GM18520 (cell line): ENCODE measurements around the gene ADGRD1.

ENCODE experiments used
- ATAC-seq: cut with Tn5 transposase; IDR thresholded peaks from one replicate; pipeline ENCODE4 v1.9.1; 2021; ENCODE audit not compliant: unreplicated experiment

Gene ADGRD1

DNA sequence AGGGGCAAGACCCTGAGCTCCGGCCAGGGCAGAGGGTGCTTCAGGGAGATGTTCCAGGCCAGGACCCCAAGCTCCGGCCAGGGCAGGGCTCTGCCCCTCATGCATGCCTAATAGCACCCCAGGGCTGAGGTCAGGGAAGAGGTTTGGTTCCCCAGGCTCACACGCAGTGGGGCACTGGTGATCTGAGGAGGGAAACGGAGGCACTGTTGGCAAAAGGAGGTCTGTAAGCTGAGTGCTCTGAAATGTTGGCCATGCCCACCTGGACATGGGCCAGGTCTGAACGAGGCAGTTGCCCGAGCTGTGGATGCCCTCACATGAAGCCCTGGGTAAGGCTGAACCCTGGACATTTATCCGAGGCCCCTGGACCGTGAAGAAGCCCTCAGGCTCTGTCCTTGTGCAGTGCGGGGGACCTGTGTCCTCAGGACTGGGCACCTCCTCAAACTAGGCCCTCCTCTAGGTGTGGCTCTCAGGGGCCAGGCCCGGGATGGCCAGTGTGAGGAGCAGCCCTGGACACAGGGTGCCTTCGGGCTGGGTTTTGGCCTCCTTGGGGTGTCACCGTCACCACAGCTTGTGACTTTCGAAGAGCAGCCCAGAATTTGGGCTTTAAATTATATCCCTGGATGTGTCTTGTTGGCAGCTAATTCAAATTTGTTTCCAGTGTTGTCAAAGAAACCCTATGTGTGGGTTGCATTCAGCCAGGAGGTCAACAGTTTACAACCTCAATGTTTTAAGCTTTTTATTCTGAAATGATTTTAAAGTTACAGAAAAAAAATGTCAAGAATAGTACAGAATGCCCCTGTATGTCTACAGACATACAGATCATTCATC is 66.8 kb downstream of the ADGRD1 start:
- ATAC-seq: no peak

DNA sequence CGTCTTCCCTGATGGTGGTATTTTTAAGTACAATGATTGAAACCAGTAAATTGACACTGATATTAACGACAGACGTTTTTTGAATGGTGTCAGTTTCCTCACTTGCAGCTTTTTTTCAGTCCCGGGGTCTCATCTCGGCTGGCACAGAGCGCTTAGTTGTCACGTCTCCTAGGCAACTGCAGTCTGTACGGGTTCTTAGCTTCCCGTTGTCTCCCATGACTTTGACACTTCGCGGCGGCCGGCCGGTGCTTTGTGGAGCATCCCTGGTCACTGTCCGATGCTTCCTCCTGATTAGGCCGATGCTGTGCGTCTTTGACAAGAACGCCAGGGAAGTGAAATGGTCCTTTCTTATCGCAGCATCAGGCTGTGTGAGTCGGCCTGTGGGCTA is 67.4 kb downstream of the ADGRD1 start:
- no peak for ATAC-seq

DNA sequence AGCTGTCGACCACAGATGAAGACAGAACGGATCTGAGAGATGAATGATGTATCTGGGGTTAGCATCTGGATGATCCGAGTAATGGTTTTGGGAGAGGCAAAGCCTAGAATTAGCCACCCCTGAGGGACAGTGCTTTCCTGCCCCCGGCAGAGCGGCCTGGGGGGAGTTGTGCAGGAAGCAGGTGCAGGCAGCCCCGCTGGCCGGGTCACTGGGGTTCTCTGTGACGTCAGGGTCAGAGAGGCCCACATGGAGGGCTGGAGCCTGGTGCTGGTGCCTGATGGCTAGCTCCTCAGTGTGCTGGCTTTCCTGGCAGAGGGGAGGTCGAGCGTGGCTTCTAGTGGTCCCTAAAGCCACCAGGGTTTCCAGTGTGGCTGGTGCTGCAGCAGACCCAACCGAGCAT is 70.3 kb downstream of the ADGRD1 start:
- ATAC-seq: no peak

DNA sequence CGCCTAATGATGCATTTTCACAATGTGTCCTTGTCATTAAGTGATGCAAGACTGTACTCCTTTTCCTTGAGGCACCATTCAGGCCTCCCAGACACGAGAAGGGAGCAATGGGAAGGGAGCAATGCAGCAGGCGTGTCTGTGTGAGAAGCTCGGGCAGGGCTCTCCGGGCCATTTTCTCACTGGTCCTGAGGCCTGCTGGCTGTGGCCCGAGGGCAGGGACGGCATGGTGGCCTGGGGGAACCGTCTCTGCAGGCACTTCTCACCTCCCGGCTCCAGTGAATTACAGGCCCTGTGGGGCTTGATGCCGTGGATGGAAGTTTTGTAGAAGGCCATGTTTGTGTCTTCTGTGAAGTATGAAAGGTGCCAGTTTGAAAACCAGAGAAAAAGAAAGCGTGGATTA is 71.0 kb downstream of the ADGRD1 start:
- ATAC-seq: no peak

DNA sequence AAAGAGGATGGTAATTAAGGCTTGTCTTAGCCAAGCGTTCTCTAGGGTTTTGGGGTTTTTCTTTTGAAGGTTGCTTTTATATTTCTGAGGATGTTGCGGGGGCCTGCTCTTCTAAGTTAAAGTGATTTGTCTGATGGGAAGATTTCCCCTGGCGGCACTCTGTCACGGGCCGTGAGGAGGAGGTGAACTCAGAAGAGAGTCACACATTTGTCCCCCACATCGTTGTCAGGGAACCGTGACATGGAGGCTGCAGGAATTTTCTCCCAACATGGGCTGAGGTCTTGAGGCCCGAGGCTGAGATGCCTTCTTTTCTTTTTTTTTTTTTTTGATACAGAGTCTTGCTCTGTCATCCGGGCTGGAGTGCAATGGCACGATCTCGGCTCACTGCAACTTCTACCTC is 71.5 kb downstream of the ADGRD1 start:
- no peak for ATAC-seq

DNA sequence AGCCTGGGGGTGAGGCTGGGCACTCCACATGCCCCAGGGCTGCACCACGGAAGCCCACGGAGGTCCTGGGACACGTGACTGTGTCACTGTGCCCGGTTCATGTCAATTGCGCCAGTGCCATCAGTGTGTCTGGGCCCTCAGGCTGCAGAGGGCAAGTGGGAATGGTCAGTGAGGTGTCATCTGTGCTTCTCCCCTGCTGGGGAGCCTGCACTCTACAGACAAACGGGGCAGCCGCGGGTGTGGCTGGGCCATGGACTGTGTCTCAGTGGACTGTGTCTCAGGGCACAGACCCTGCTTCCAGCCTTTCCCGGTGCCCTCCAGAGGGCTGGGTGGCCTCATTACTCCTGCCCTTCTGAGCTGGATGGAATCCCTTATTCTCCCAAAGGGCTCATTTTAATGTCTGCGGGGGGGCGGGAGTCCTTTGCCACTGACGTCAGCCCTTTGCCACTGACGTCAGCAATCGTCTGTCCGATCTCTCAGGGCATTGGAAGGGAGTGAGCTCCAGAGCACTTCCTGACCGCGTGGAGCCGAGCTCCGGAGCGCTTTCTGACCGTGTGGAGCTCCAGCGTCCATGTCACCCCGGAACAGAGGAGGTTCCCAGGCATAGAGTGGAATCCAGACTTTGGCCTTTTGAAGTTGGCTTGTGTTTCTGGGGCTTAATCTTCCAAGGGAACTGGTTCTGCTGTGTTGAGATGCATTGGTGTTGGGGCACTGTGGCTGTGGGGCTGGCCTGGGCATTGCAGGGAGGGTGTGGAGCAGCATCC is 72.4 kb downstream of the ADGRD1 start:
- no peak for ATAC-seq

DNA sequence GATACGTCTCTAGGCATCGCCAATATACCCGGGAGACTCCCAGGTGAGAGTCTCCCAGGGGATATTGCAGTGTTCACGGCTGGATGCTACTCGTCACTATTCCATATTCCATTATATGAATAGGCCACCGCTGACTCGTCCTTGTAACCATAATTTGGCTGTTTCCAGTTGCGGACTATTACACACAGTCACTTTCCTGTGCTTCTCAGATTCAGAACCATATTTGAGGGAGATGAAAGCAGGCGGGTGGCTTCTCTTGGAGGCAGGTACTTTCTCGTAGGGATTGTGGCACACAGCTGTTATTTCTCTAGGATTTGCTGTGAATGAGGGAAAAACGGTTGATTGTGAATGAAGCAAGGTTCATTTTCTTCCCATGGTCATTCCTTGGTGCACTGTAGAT is 73.0 kb downstream of the ADGRD1 start:
- ATAC-seq: no peak

DNA sequence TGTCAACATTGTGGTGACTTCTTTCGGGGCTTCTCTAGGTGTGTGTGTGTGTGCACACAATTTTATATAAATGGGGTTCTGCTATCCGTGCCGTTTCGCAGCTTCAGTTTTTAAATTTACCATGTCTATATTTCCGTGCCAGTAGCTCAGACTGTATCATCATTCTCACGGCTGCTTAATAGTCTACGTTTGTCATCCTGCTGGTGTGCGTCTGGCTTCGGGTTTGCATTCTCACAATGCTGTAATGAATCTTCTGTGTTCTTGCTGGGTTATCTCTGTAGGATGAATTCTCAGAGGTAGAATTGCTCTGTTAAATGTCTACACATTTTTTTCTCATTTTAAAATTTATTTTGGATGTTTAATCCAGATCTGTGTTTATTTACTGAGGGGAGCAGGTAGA is 73.6 kb downstream of the ADGRD1 start:
- ATAC-seq: no peak

DNA sequence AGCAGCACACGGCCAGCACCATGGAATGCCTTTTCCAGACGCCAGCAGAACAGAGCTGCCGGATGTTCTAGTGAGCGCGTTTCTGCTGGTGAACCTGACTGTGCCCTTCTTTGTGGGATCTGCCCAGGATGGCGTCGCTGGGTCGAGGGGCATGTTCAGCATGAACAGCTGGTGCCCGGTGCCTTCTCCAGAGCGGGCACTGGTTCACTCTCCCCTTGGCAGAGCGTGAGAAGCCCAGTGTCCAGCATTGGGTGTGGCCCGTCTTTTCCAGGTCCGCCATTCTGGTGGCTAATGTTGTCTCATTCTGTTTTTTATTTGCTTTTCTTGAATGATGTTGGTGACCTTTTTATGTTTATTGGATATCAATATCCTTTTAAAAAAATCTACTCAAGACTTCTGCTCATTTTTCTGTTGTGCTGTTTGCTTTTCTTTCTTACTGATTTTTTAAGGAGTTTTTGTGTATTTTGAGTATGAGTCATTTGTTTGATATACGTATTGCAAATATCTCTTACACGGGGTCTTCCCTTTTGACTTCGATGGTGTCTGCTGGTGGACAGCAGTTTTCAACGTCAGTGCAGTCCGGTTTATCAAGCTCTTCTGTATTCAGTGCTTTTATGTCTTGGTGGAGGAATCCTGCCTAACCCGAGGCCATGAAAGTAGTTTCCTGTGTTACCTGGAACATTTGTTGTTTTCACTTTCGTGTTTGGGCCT is 74.3 kb downstream of the ADGRD1 start:
- no peak for ATAC-seq

DNA sequence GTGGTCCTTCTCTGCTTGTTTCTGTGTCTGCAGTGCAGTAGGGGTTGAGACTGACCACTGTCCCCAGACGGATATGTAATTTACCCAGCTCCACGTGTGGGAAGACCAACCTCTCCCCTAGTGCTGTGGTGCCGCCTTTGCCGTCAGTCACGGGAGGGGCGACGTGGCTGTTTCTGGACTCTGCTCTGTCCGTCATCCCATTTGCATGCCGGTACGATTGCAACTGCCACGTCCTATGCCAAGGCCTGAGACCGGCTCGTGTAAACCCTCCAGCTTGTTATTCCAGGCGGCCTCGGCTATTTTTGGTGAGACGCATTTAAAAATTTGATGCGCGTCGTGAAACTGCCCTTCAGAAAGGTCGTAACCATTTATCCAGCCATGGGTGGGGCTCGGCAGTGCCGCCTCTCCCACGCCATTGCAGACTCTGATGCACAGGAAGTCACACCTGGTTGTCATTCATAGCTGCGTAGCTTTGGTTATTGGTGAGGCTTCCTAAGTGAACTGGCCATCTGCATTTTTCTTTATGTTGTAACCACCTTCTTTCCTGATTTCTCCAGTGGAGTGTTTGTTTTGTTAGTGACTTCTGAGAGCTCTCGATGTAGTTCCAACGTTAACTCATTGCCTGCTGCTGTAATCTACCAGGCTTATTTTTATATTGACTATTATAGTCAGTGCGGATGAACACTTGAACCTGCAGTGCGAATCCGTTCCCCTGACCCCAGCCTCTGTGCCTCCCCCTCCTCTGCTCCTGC is 75.1 kb downstream of the ADGRD1 start:
- ATAC-seq: no peak

DNA sequence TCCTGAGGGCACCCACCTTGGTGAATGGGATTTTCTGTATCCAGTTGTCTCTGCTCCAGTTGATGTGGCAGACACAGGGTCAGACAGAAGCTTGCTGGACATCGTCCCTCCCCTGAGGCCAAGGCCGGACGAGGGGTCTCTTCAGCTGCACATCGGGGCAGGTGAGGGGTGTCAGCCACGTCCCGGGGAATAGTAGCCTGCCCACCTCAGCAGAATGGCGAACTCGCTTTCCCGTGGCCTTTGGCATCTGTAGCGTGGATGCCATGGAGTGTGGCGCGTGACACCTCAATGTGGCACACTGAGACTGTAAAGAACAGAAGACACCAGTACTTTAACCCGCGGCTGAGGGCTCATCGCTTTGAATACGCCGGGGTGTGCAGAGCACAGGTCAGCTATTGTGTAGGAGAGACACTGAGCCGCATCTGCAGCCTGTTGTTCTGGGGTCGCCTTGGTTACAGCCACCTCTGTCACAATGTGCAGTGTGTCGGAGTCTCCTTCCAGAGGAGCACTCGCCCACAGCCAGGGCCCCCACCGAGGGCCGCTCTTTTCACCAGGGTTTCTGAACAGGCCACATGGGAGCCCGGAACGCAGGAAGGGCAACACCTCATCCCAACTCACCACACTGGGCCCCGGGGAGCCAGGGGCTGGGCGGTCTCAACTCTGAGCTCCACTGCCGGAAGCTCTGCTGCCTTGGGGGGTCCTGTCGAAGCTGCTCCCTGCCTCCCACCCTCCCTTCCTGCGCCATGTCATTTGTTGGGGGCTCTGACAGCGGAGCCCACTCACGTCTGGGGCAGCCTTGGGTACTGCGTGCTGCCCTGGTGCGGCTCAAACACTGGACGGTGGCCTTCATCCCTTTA is 77.0 kb downstream of the ADGRD1 start:
- ATAC-seq: no peak

DNA sequence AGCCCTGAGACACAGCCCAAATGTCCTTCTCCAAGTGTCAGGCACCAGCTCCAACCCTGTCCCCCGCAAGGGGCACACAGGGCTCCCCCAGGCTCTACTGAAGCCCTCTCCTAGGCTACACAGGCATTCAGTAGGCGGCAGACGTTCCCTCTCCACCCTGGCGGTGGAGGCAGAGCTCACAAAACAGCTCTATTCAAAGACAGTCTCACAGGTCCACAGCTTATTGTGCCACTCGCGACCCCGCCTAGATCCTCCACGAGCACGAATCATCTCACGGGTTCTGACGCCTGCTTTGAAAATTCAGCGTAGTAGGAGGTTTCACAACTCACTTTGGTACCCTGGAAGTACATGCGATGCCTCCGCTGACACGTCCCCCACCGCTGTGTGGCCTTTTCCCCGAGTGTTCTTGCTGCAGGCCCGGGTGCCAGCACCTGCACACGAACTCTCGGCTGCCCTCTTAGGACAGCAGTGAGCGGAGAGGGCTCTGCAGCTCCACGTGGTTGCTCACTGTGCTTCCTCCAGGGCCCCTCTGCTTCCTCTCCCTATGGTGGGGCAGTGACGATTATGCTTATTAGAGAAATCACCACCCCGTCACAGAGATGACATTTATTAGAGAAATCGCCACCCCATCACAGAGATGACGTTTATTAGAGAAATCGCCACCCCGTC is 78.5 kb downstream of the ADGRD1 start:
- no peak for ATAC-seq

DNA sequence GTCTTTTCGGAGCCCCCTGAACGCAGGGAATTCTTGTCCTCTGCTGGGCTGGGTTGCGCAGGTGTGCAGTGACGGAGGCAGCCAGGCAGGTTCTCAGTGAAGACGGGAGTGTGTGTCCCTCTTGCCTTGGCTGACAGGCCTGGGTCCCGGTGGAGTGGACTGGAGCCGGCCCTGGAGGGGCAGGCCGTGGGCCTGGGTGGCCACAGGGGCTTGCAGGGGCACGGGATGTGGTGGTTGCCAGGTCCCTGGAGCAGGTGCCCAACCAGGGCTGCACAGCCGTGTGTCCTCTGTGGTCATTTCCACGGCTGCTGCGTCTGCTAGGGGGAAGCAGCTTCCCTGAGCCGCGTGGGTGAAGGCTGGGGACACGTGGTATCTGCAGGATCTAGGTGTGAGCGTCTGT is 79.8 kb downstream of the ADGRD1 start:
- no peak for ATAC-seq

DNA sequence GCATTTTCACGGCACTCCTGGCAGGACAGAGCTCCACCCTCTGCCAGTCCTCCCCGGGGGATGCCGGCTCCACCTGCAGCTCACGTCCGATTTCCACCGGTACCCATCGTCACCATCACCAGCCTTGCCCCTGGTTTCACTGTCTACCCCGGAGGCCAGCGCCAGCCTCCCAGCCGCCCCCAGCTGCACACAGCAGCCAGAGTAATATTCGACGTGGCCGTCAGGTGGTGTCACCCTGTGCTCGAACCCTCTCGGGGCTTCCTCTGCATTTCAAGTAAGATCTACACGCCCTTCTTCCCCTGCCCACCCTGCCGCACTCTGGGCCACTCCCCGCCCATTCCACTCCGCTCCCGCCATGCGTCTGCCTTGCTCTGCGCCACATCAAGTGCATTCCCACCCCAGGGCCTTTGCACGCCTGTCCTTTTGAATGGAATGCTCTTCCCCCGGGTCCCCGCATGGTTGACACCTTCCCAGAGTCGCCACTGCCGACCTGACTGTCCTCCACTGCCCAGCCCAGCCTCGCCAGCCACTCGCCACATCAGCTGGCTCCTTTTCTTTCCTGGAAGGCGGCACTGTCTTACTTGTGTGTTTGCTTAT is 80.3 kb downstream of the ADGRD1 start:
- ATAC-seq: no peak

DNA sequence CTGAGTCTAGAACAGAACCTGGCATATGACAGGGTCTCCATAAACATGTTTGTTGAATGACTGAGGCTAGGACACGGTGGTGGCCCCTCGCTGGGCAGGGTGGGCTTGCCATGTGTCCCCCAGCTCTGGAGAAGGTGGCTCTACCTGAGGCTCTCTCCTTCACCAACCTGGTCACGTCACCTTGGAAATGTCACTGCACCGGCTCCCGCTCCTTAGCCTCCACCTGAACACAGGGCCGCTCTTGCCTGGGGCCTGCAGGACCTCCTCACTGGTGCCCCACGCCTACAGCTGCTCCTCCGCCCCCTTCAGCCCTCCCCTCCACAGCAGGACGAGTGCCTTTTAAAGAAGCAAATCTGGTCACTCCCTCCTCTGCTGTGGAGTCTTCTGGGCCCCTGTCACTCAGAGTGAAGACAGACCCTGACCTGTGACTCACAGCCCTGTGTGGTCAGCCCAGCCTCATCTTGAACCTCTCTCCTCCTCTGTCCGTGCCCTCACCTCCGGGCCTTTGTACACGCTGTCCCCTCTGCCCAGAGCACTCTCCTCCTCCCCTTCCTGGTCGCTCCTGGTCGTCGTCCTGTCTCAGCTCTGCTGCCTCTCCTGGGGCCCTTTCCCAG is 81.0 kb downstream of the ADGRD1 start:
- no peak for ATAC-seq

DNA sequence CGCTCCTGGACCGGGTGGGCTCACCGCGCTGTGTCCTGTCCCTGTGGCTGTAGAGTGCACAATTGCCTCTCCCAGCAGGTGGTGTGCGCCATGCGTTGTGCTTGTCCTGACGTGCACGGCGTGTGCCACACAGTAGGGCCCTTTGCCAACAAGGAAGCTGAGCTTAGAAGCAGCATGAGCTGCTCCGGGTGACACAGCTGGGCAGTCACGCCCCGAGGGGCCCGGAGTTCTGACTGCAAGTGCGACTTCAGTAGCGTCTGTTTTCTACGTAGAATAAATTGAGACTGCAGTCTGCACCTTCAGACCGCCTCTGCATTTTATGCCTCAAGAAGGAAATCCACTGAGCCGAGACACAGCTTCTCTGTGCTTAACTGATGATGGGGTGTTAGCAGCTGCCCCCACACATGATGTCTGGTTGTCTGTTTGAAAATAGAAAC is 81.6 kb downstream of the ADGRD1 start:
- ATAC-seq: no peak

DNA sequence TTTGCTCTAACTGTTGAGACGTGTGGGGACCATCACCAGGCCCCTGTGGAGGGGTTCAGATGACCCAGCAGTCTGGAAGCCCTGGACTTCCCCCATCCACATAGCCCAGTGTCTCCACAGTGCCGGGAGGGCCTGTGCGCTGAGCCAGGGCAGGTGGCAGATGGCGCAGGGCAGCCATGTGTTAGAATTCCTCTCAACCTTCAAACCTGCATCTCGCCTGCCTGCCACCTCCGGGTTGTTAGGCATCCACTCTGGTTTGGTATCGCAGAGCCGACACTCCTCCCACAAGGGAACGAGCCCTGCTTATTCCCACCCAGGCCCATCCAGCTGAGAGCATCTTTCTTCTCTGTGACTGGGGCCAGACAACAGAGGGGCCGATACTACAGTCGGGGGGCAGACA is 84.5 kb downstream of the ADGRD1 start:
- no peak for ATAC-seq

DNA sequence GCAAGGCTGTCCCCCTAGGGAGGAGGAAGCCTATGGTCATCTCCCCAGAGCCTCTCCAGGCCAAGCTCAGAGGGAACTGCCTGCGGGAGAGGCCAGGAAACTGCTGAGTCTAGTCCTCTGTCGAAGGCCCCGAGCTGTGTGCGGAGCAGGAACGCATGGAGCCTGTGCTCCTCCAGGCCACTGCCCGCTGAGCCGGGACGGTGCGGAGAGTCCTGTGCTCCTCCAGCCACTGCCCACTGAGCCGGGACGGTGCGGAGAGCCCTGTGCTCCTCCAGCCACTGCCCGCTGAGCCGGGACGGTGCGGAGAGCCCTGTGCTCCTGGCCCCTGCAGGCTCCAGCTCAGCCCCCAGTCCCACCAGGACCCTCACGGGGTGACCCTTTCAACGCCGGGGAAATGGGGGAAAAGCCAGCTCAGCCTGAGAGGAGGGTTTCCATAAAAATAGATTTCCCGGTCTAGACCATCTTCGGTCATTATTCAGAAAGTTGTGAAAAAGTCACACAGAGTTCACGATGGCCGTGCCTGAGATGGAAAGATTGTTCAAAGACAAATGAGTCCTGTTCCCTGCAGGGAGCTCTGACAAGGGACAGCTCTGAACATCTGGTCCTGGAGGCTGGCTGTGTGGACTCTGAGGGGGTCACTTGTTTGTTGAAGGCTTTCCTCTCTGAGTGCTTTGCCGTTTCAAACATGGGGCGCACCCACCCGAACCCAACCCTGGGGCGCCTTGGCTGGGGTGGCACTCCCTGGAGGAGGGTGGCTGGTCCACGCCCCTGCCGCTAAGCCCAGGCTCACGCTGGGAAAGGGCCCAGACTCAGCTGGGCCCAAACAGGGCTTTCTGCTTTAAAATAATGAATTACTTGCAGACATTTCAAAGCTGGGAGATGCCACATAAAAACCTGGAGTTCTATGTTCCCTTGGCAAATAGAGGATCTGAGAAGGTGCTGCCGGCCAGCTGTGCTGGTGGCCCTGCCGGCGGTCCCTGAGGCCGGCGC is 85.5 kb downstream of the ADGRD1 start:
- ATAC-seq: no peak
